Measurements from ENCODE around the gene DCUN1D4. TPM values are rescaled to one million over a fixed set of nuclear protein-coding genes. Genes with fewer than 3 reads are reported as not detected.

Gene DCUN1D4
- total RNA-seq, 2 donors from 2014 or later, result 42.0 to 51.5 TPM

DNA sequence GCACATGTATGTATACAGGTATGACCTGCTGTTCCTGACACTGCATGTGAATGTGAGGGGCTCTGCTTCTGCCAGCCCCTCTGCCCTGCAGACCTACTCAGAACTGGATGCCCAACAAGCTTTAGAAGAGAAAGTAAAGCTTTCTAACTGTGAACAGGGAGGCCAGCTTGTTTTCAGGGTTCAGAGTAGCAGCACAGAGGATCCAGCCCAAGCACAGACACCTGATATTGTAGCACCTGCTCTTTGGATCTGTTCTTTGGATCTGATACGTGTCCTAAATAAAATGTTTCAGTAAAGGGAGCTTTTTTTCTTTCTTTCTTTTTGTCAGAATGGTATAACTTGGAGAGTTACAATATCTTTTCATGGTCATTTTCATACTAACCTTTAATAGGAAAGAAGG is 19.2 kb downstream of the DCUN1D4 start:
- no peaks in the 10 kb centered on the region for H3K4me1 ChIP-seq (ENCODE audit: control insufficient read depth, insufficient read depth, low read length)
- no peaks in the 10 kb centered on the region for H3K27me3 ChIP-seq (ENCODE audit: control insufficient read depth, insufficient read depth, low read length, poor library complexity, severe bottlenecking)
- no peak overlapping the region for H3K4me3 Mint-ChIP-seq
- peaks cover 28% of the 10 kb centered on the region for H3K36me3 Mint-ChIP-seq (ENCODE audit: low read depth)
- no peak overlapping the region for H3K27ac ChIP-seq (ENCODE audit: low read depth, low read length)
- DNase-seq, result no peak
- H3K36me3 ChIP-seq (ENCODE audit: control insufficient read depth, insufficient read depth, low read length), result peaks cover 45% of the 10 kb centered on the region
- no peak for TF ChIP-seq CTCF (conservative IDR thresholded peaks at IDR 0.05)
- WGBS, 2 experiments (ENCODE audit: insufficient coverage in 1 of 2, insufficient read length in 1 of 2), result 100% methylated on average over 1 of the region's 1 CpG; no CpG with 5 or more reads in 1 of the 2 experiments
- H3K27ac Mint-ChIP-seq, result no peak overlapping the region
- no peaks in the 10 kb centered on the region for H3K27me3 Mint-ChIP-seq (ENCODE audit: insufficient read depth)
- H3K4me1 Mint-ChIP-seq, result peaks cover 7% of the 10 kb centered on the region
- no peaks in the 10 kb centered on the region for H3K9me3 ChIP-seq (ENCODE audit: control insufficient read depth, low read length)
- H3K9ac ChIP-seq (ENCODE audit: extremely low read depth, low read length, poor library complexity, severe bottlenecking), result no peak overlapping the region
- H3K9me3 Mint-ChIP-seq, result no peaks in the 10 kb centered on the region
- no peak overlapping the region for H3K4me3 ChIP-seq (ENCODE audit: low read length)

DNA sequence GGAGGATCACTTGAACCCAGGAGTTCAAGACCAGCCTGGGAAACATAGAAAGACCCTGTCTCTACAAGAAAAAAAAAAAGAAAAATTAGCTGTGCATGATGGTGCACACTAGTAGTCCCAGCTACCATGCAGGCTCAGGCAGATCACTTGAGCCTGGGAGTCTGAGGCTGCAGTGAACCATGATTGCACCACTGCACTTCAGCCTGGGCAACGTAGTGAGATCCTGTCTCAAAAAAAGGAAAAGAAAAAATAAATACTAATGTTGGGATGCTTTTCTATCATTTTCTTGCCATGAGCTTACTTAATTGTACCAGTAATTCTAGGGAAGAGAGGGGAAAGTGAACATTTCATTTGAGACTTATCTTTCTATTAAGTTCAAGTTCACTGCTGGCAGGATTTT is 19.8 kb downstream of the DCUN1D4 start:
- H3K36me3 ChIP-seq (ENCODE audit: control insufficient read depth, insufficient read depth, low read length), result peaks cover 48% of the 10 kb centered on the region
- Mint-ChIP-seq H3K4me3 (no peak overlapping the region), H3K4me1 (peaks cover 7% of the 10 kb centered on the region), H3K36me3 (ENCODE audit: low read depth) (peaks cover 30% of the 10 kb centered on the region), H3K27me3 (ENCODE audit: insufficient read depth) (no peaks in the 10 kb centered on the region), H3K27ac (no peak overlapping the region), H3K9me3 (no peaks in the 10 kb centered on the region)
- no peak overlapping the region for H3K27ac ChIP-seq (ENCODE audit: low read depth, low read length)
- no peak for DNase-seq
- no peaks in the 10 kb centered on the region for H3K27me3 ChIP-seq (ENCODE audit: control insufficient read depth, insufficient read depth, low read length, poor library complexity, severe bottlenecking)
- H3K9me3 ChIP-seq (ENCODE audit: control insufficient read depth, low read length), result no peaks in the 10 kb centered on the region
- H3K4me3 ChIP-seq (ENCODE audit: low read length), result no peak overlapping the region
- TF ChIP-seq CTCF (conservative IDR thresholded peaks at IDR 0.05), result no peak
- H3K4me1 ChIP-seq (ENCODE audit: control insufficient read depth, insufficient read depth, low read length), result no peaks in the 10 kb centered on the region
- H3K9ac ChIP-seq (ENCODE audit: extremely low read depth, low read length, poor library complexity, severe bottlenecking), result no peak overlapping the region
- WGBS, 2 experiments (ENCODE audit: insufficient coverage in 1 of 2, insufficient read length in 1 of 2), result 80 to 100% methylated on average over 1 of the region's 1 CpG

DNA sequence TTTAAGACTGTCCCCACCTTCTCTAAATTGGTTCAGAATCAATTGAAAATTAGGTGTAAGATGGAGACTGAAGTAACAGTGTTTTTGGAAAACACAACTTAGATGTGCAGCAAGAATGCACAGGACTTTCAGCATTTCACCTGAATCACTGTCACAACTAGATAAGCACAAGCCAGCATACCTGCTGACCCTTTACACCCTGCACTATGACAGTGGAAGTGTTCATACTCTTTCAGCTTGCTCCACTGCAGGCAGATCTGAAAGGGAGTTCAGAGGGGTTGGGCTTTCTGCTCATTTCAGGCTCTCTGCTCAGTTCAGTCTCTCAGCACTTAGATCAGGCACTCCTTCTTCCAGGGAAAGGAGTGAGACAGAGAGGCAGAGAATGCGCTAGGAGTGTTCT is 22.8 kb downstream of the DCUN1D4 start:
- Histone ChIP-seq H3K9ac (ENCODE audit: extremely low read depth, low read length, poor library complexity, severe bottlenecking) (no peak overlapping the region), H3K4me3 (ENCODE audit: low read length) (no peak overlapping the region), H3K27me3 (ENCODE audit: control insufficient read depth, insufficient read depth, low read length, poor library complexity, severe bottlenecking) (no peaks in the 10 kb centered on the region), H3K27ac (ENCODE audit: low read depth, low read length) (no peak overlapping the region), H3K4me1 (ENCODE audit: control insufficient read depth, insufficient read depth, low read length) (no peaks in the 10 kb centered on the region), H3K36me3 (ENCODE audit: control insufficient read depth, insufficient read depth, low read length) (peaks cover 53% of the 10 kb centered on the region), H3K9me3 (ENCODE audit: control insufficient read depth, low read length) (no peaks in the 10 kb centered on the region)
- Mint-ChIP-seq H3K4me3 (no peak overlapping the region), H3K27me3 (ENCODE audit: insufficient read depth) (no peaks in the 10 kb centered on the region), H3K36me3 (ENCODE audit: low read depth) (peaks cover 38% of the 10 kb centered on the region), H3K9me3 (no peaks in the 10 kb centered on the region), H3K27ac (no peak overlapping the region), H3K4me1 (peaks cover 4% of the 10 kb centered on the region)
- TF ChIP-seq CTCF (conservative IDR thresholded peaks at IDR 0.05), result no peak
- 91% methylated on average over 1 of the region's 1 CpG; no CpG with 5 or more reads in 1 of the 2 experiments for WGBS, 2 experiments (ENCODE audit: insufficient coverage in 1 of 2, insufficient read length in 1 of 2)
- DNase-seq, result no peak
